ENCODE results near the gene HS3ST4.

GRCh38 chr16:26019381-26020242 lies 327.9 kb downstream of the HS3ST4 start:
- TF ChIP-seq REST (IDR thresholded peaks at IDR 0.05; ENCODE audit: low read depth) (no peak), CTCF (IDR thresholded peaks at IDR 0.05 in 2 of 3, conservative IDR thresholded peaks at IDR 0.05 in 1 of 3; ENCODE audit: borderline replicate concordance in 1 of 3, insufficient read depth in 1 of 3, low read depth in 2 of 3, low read length in 2 of 3) (no peak), JUND (IDR thresholded peaks at IDR 0.05) (no peak), POLR2A (IDR thresholded peaks at IDR 0.05; ENCODE audit: borderline replicate concordance, extremely low read depth, insufficient read depth, insufficient read length) (no peak), ZNF274 (IDR thresholded peaks at IDR 0.05; ENCODE audit: low read depth, low read length) (no peak), MAX (IDR thresholded peaks at IDR 0.05) (no peak), ATF3 (IDR thresholded peaks at IDR 0.05) (no peak), EGR1 (IDR thresholded peaks at IDR 0.05; ENCODE audit: low read depth) (no peak), RAD21 (IDR thresholded peaks at IDR 0.05; ENCODE audit: low read depth) (no peak), TCF7L2 (IDR thresholded peaks at IDR 0.05; ENCODE audit: borderline replicate concordance, extremely low read depth, insufficient read depth, insufficient read length) (no peak)

All from HCT116 (cell line).